GM18873 (cell line): ENCODE results near the gene MAD2L1BP.

ENCODE experiments used
- ATAC-seq: cut with Tn5 transposase; IDR thresholded peaks from one replicate; pipeline ENCODE4 v1.9.1; 2021; ENCODE audit warnings: mild to moderate bottlenecking, moderate library complexity, moderate number of reproducible peaks; ENCODE audit not compliant: unreplicated experiment, low FRiP score

MAD2L1BP gene

DNA sequence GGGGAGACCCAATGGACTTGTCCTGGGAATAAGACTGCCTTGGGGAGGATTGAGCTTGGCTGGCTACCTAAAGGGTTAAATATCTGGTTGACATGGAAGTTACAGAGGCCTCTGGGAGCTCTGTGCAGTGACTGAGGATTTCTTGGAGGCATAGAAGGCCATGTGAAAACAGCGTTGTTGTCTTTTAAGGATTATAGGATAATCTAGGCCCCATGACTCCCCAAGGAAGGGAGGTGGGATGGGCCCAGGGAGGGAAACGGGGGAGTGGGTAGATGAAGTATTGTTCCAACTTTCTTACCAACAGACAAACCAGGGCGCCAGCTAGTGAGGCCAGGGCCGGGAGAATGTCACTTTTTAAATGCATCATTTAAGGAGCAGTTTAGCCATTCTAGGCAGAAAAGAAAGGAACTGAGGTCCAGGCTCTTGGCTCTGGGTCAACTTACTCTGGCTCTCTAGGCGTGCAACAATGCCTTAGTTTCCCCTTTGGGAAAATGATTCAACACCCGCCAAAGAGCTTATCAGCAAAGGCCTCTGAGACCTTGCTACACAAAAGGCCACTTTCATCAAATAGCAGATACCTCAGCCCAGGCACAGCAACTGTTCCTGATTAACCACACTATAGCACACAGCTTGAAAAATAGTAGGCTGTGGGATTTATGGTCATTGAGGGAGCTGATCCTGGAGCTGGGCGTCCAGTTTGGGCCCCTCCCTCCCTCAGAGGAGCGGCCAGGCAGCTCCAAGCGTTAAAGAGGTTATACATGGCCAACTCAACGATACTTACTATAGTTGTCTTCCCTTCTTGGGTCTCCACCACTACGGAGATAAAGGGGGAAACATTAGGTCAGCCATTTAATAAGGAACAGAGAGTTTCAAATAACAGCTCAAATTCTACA lies 44.9 kb downstream of the MAD2L1BP start:
- ATAC-seq, result no peak

DNA sequence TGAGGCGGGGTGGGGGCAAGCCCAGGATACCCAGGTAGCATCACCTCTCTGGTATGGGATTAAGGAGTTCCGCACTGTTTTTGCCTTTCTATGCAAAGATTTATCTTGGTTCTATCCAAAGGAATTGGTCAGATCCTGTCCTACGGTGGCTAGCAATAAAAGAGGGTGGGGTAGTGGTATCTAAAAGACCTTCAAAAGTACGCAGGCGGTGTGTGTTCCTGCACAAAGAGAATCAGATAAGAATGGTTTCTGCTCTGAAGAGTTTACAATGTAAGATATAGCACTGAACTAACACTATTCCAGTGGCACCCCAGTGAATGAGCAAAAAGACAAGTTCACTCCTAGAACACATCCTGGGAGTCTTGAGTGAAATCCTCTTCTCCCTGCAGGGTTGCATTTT lies 45.7 kb downstream of the MAD2L1BP start:
- ATAC-seq, result no peak

DNA sequence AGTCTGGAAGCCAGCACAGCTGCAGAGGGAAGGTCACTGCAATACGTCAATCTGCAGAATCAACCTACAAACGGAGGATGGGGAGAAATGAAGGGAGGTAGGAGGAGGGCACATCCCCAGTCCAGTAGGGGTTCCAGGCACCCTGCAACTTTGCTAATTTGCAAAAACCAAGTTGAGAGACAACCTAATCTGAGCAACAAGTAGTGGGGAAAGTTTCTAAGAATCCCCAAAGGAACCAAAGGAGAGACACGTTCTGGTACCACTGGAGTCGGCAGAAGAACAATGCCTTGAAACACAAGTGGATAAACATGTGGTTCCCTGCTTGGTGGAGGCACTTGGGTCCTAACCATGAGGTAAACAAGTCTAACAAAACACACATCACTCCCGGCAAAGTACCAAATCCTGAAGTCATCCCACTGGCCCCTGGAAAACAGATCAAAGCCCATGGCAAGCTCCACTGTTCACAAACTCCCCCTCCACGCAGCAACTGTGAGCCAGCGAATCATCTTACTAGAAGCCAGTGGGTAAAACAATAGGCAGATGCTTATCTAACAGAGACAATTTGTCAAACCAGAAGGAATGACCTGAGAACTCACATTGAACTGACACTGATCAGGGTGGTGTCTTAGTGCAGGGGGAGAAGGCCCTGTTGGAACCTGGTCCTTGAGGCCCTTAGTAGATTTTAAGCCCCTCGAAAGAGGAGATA lies 47.2 kb downstream of the MAD2L1BP start:
- ATAC-seq, result no peak

DNA sequence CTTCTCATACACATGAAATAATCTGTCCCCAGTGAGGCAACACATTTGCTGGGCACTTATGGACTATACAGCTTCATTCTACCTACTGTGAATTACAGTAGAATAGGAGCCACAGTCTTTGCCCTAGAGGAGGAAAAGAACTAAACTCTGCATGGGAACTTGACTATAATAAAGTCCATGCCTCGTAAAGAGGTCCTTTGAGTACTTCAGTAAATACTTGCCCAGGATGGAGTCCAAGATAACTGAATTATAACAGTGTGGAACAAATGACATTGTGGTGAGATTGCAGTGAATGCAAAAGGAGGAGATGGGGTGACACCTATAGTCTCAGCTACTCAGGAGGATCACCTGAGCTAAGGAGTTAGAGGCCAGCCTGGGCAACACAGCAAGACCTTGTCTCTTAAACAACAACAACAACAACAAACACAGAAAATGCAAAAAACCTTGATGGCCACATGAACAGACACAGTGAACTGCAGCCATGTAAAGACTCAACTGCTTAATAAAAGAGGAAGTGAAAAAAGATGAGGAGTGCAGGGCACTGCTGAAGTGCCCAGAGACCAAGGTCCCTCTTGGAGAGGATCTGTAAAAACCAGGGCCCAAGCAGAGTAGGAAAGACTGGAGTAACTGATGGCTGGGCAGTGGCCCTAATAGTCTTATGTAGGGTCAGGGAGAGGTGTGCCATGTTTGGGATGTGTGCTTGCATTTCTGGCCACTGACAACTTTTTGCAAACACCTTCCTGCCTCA lies 48.2 kb downstream of the MAD2L1BP start:
- ATAC-seq, result no peak

DNA sequence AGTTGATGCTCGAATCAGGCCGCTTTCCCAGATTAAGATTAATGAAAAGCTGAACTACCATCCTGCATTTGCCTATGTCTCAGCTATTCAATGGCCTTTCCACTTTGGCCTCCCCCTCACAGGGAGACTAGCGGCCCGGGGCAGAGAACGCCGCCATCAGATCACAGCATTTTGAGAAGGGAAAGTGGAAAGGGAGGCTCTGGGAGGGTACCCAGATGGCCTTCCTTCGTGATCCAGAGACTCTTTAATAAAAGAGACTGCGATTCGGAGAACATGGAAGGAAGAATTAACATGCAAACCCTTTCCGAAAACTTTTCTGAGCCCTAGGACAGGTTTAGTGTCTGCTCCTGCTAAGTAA lies 51.4 kb downstream of the MAD2L1BP start:
- no peak for ATAC-seq

DNA sequence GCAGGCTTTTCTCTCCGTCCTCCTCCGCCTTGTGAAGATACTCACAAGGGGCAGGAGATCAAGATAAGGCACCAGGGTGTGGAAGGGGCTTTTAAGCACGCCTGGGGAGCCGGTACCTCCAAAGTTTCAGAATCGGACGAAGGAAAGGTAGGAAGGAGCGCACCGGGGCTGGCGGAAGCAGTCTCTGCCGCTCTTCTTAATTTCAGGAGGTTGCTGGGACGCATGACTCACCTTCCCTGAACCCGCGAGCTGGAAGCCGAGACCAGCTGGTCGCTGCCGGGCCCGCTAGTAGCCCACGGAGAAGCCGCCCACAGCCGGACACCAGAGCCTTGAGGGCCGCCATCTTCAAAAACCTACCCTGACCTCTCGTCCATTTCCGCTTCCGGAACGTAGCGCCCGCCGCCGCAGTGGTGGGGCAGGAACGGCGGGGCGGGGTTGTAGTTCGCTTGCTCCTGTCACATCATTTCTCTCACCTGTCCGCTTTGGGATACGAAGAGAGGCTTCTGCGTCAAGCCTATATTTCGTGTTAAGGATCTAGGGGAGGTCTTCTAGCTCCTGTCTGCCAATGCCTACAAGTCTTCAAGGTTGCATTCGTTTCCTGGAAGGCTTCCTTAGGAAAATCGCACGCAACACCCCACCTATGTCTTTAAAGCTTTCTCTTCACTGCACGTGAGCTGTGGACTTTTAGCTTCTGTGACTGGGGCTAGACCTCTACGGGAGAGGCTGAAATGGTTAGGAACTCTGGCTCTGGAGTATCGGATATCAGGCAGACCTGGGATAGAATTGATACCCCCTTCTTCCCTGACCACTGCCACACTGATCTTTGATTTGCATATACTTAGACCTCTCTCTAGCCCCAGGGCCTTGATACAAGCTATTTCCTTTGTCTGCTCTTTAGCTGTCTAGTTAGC lies 52.1 kb downstream of the MAD2L1BP start, which contains the start of gene MRPS18A:
TSS of gene MRPS18A (minus strand) at position 355 of the 911 bp plus-strand sequence. CDS start at position 343, 12 bp downstream.
- peak; percentile 72 for ATAC-seq

DNA sequence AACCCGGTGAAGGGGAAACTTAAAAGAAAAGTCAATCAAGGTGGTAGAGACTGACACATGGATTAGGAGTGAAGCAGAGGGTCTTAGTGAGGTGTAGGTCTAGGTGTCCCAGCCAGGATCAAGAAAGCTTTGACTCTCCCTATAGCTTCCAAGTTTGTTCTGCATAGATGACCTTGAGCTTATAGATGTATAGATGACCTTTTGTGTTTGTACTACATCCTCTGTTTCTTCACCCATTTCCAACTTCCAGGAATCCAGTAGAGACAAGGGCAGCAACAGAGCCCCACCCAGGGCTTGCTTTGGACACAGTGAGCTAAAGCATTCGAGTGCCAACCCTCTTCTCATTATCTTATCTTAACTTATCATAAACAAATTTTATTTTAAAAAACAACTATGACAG lies 53.8 kb downstream of the MAD2L1BP start:
- ATAC-seq, result no peak
